WTC11 (cell line): Measurements from ENCODE around the gene HINFP.

Source experiments
- FOXJ3 ChIP-seq: sonication (generic); formaldehyde crosslinking; IDR thresholded peaks from 2 replicates; pipeline ENCODE4 v1.9.0; 2021; ENCODE audit warnings: missing genetic modification reagents, mild to moderate bottlenecking, borderline replicate concordance
- TF ChIP-seq, protein P1 (sequence below): fragments of 250-450 bp; sonication (Bioruptor Pico); IDR thresholded peaks from 2 replicates; pipeline ENCODE4 v1.9.0; 2021; ENCODE audit warnings: moderate library complexity, mild to moderate bottlenecking, inconsistent platforms, borderline replicate concordance

DNA sequence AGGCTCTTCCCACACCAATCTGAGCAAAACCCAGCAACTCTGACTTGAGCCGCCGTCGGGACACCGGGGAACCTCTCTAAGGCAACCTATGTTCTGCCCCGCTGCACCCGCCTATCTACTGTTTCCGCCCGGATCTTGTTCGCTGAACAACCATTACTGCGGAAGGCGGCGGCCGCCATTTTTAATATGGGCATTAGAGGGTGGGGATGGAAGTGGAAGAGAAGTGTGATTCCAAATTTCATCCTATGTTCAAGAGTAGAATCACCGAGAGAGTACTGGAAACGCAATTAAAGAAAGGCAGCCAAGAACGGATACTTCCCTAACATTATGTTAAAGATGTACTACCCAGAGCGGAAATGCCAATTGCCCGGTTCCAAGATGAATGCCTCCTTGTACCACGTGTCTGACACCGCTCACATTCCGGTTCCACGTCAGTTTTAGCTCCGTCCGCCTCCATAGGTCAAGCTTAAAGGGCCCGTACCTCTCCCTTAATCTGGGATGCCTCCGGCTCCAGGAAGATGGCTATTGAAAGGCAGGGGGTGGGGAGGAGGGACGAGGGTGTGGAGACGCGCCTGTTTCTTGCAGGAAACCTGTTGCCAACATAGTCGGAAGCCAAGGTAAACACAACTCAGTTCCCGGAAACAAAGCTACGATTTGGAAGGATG lies 19.5 kb upstream of the HINFP start, which contains the start of gene DPAGT1:
- TF ChIP-seq, protein P1, sequence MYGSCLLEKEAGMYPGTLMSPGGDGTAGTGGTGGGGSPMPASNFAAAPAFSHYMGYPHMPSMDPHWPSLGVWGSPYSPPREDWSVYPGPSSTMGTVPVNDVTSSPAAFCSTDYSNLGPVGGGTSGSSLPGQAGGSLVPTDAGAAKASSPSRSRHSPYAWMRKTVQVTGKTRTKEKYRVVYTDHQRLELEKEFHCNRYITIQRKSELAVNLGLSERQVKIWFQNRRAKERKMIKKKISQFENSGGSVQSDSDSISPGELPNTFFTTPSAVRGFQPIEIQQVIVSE (CRISPR knock-in tag) = no peak
- no peak for TF ChIP-seq FOXJ3
